ENCODE measurements around the gene SLC29A3. TPM values are rescaled to one million over a fixed set of nuclear protein-coding genes. Genes with fewer than 3 reads are reported as not detected.

The SLC29A3 gene
- total and polyA plus RNA-seq, 2 experiments from 2014 or later: 10.3 to 12.3 TPM

- Mint-ChIP-seq H3K27ac (no peak overlapping the region), H3K27me3 (ENCODE audit: insufficient read depth, low read depth, poor library complexity) (no peaks in the 10 kb centered on the region), H3K36me3 (ENCODE audit: low read depth) (no peaks in the 10 kb centered on the region), H3K9me3 (no peaks in the 10 kb centered on the region), H3K4me1 (peaks cover 4% of the 10 kb centered on the region; the same call in 2 of the 3 replicates), H3K4me3 (no peak overlapping the region)
- DNase-seq (ENCODE audit: low spot score) (no peak), ATAC-seq (no peak)
- H3K36me3 ChIP-seq (ENCODE audit: insufficient read depth): no peaks in the 10 kb centered on the region
- TF ChIP-seq ZNF114 (CRISPR knock-in tag; IDR thresholded peaks at IDR 0.05) (no peak), CTCF (conservative IDR thresholded peaks at IDR 0.05; ENCODE audit: low read depth in 2 of 2) (no peak), EZH2phosphoT487 (IDR thresholded peaks at IDR 0.05; ENCODE audit: unreplicated experiment) (no peak), ETS1 (IDR thresholded peaks at IDR 0.05) (no peak), ZNF331 (CRISPR knock-in tag; IDR thresholded peaks at IDR 0.05; ENCODE audit: low read depth) (no peak), ZNF462 (CRISPR knock-in tag; IDR thresholded peaks at IDR 0.05) (no peak), STAT1 (IDR thresholded peaks at IDR 0.05; ENCODE audit: unreplicated experiment) (no peak)
- no peak overlapping the region for H3K4me2 ChIP-seq
- H3K9me2 ChIP-seq (ENCODE audit: insufficient read depth): no peaks in the 10 kb centered on the region
- H3K27ac ChIP-seq (ENCODE audit: low read depth): no peak overlapping the region
- 0 out of 2 replicates have a peak, but pooled peaks cover 4% of the 10 kb centered on the region for H4K20me1 ChIP-seq (replicated peaks; ENCODE audit: insufficient read depth)
- H3F3A ChIP-seq (replicated peaks; ENCODE audit: low read depth): no peaks in the 10 kb centered on the region
- no peak overlapping the region for H3K4me3 ChIP-seq
- H2AFZ ChIP-seq: no peak overlapping the region
- H3K27me3 ChIP-seq (ENCODE audit: insufficient read depth): no peaks in the 10 kb centered on the region
- H3K79me2 ChIP-seq (replicated peaks; ENCODE audit: insufficient read depth): no peaks in the 10 kb centered on the region
- H3K4me1 ChIP-seq (ENCODE audit: insufficient read depth): peaks cover 6% of the 10 kb centered on the region; the same call in 1 of the 2 replicates
Measured at GRCh38 chr10:71372882-71373495, 53.9 kb downstream of the SLC29A3 start.

Data from GM23338 (cell line).